SHP77 treated with DMSO at 0.1 percent for 48 hours (cell line): ENCODE measurements around the gene FHOD3.
"Not testable (repeated sequence)": the region's sequence is repeated elsewhere in the genome, so short reads cannot be mapped to it uniquely, and the experiment has no call there.

Experiments used
- DNase-seq: peaks from one replicate; lab custom pipeline; 2025; lab: John Stamatoyannopoulos, UW

The FHOD3 gene

GRCh38 chr18:36798738-36799473 is 501.4 kb downstream of the FHOD3 start:
- DNase-seq: no peak

- DNase-seq: no peak
Measured at GRCh38 chr18:36805105-36805504, 507.6 kb downstream of the FHOD3 start.

GRCh38 chr18:36808681-36809080 is 511.2 kb downstream of the FHOD3 start:
- no peak for DNase-seq

GRCh38 chr18:36809590-36810381 is 512.3 kb downstream of the FHOD3 start:
- peak; percentile 24 for DNase-seq

GRCh38 chr18:36811430-36811829 is 513.9 kb downstream of the FHOD3 start:
- no peak for DNase-seq

GRCh38 chr18:36811955-36812354 is 514.4 kb downstream of the FHOD3 start:
- no peak for DNase-seq

GRCh38 chr18:36812678-36813077 is 515.2 kb downstream of the FHOD3 start:
- DNase-seq: no peak

GRCh38 chr18:36813101-36813775 is 515.7 kb downstream of the FHOD3 start:
- DNase-seq: no peak

- no peak for DNase-seq
Measured at GRCh38 chr18:36813824-36814223, 516.3 kb downstream of the FHOD3 start.

- no peak for DNase-seq
Measured at GRCh38 chr18:36814994-36815393, 517.5 kb downstream of the FHOD3 start.

- not testable (repeated sequence) for DNase-seq
Measured at GRCh38 chr18:36816096-36816495, 518.6 kb downstream of the FHOD3 start.

GRCh38 chr18:36817039-36817438 is 519.5 kb downstream of the FHOD3 start:
- DNase-seq: no peak

- no peak for DNase-seq
Measured at GRCh38 chr18:36818652-36819051, 521.1 kb downstream of the FHOD3 start.

- DNase-seq: no peak
Measured at GRCh38 chr18:36819621-36820020, 522.1 kb downstream of the FHOD3 start.

GRCh38 chr18:36821681-36822080 is 524.2 kb downstream of the FHOD3 start:
- DNase-seq: no peak

GRCh38 chr18:36825526-36825925 is 528.0 kb downstream of the FHOD3 start:
- no peak for DNase-seq

GRCh38 chr18:36826556-36826955 is 529.0 kb downstream of the FHOD3 start:
- DNase-seq: no peak

- DNase-seq: no peak
Measured at GRCh38 chr18:36828157-36828629, 530.7 kb downstream of the FHOD3 start.

GRCh38 chr18:36828630-36829361 is 531.3 kb downstream of the FHOD3 start, which contains the start of the genes KIAA1328 and TPGS2:
Gene KIAA1328, plus strand, starts transcription at chr18:36829127. Its CDS starts 12 bp downstream, at chr18:36829139.
Gene TPGS2, minus strand, starts transcription at chr18:36829002. Its CDS starts 235 bp downstream, at chr18:36828767.
- DNase-seq: peak; percentile 57
